ENCODE results near the gene C2CD4C.

- no peak for TF ChIP-seq ZNF219 (CRISPR knock-in tag; IDR thresholded peaks at IDR 0.05; ENCODE audit: borderline replicate concordance)
- TF ChIP-seq, protein P1, sequence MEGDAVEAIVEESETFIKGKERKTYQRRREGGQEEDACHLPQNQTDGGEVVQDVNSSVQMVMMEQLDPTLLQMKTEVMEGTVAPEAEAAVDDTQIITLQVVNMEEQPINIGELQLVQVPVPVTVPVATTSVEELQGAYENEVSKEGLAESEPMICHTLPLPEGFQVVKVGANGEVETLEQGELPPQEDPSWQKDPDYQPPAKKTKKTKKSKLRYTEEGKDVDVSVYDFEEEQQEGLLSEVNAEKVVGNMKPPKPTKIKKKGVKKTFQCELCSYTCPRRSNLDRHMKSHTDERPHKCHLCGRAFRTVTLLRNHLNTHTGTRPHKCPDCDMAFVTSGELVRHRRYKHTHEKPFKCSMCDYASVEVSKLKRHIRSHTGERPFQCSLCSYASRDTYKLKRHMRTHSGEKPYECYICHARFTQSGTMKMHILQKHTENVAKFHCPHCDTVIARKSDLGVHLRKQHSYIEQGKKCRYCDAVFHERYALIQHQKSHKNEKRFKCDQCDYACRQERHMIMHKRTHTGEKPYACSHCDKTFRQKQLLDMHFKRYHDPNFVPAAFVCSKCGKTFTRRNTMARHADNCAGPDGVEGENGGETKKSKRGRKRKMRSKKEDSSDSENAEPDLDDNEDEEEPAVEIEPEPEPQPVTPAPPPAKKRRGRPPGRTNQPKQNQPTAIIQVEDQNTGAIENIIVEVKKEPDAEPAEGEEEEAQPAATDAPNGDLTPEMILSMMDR (IDR thresholded peaks at IDR 0.05): no peak
- no peak for TF ChIP-seq TP53 (CRISPR knock-in tag; IDR thresholded peaks at IDR 0.05)
These were observed 34.1 kb downstream of the C2CD4C start for GRCh38 chr19:374886-375235.

All from WTC11 (cell line).